ENCODE results near the gene DROSHA. TPM values are rescaled to one million over a fixed set of nuclear protein-coding genes. Genes with fewer than 3 reads are reported as not detected.
"Not testable (repeated sequence)": the region's sequence is repeated elsewhere in the genome, so short reads cannot be mapped to it uniquely, and the experiment has no call there.

The DROSHA gene
- total and polyA plus RNA-seq, 2 donors: 24.8 to 90.8 TPM

DNA sequence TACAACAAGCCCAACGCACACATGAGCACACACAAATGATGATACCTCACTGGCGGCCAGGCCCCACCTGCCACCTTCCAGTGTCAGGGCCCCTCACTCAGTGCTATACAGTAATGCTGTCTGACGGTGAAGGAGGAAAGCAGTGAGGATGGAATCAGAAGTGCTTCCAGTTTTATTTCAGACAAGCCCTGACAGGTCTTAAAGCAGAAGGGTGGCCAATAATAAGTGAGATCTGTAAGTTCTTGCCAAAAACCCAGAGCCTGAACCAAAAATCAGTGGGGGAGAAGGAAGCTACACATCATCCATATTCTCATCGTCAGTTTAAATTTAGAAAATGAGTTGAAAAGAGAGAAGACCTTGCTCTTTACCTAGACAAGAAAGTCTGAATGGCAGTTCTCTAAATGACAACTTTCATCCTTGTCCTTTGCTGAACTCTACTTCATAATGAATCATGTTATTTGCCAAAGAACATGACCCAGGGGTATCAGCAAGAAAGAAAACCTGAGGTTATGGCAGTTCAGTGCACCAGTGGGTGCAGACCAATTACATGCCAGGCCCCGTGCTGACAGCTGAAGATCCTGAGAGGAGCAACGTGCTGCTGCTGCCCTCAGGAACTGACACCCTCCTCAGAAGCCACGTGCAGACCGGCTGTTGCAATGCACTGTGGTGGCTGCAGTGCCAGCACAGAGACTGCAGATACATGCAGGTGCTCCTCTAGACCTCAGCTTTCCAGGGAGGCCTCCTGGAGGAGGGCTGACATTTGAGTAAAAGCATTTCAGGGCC is 118.7 kb downstream of the DROSHA start:
- H3K4me1 ChIP-seq (ENCODE audit: insufficient read depth): no peaks in the 10 kb centered on the region
- H3K4me3 ChIP-seq (ENCODE audit: low read depth, low read length): no peak overlapping the region
- WGBS: 80% methylated on average over 8 of the region's 8 CpGs
- DNase-seq (ENCODE audit: extremely low spot score): no peak
- peaks cover 4% of the 10 kb centered on the region for H3K36me3 ChIP-seq (ENCODE audit: insufficient read depth)
- H3K27ac ChIP-seq (ENCODE audit: low read depth): no peak overlapping the region

- WGBS: 27% methylated on average over 1 of the region's 1 CpG
- Histone ChIP-seq H3K36me3 (ENCODE audit: insufficient read depth) (peaks cover 5% of the 10 kb centered on the region), H3K27ac (ENCODE audit: low read depth) (no peak overlapping the region), H3K4me1 (ENCODE audit: insufficient read depth) (no peaks in the 10 kb centered on the region), H3K4me3 (ENCODE audit: low read depth, low read length) (no peak overlapping the region)
- no peak for DNase-seq (ENCODE audit: extremely low spot score)
These were observed 119.6 kb downstream of the DROSHA start for GRCh38 chr5:31412324-31412723.

DNA sequence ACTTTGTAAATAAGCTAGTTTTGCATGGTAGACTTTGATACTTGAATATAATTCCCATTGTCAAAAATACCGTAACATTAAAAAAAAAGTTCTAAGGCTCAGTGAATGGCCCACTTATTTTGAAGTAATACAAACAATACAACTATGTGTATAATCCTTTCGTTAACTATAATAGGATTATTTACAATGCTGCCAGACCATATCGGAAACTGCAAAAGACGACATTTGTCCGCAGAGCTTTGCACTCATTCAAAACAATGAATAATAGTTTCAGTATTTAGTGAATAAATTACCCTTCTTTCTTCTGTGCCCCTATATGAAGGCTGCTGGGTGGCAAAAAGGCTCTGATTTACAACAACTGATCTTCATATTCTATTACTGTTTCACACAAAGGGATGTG is 121.8 kb downstream of the DROSHA start:
- no peak overlapping the region for H3K27ac ChIP-seq (ENCODE audit: low read depth)
- peaks cover 3% of the 10 kb centered on the region for H3K36me3 ChIP-seq (ENCODE audit: insufficient read depth)
- no peak for DNase-seq (ENCODE audit: extremely low spot score)
- H3K4me1 ChIP-seq (ENCODE audit: insufficient read depth): no peaks in the 10 kb centered on the region
- 93% methylated on average over 5 of the region's 5 CpGs for WGBS
- no peak overlapping the region for H3K4me3 ChIP-seq (ENCODE audit: low read depth, low read length)

- Histone ChIP-seq H3K36me3 (ENCODE audit: insufficient read depth) (peaks cover 6% of the 10 kb centered on the region), H3K4me3 (ENCODE audit: low read depth, low read length) (no peak overlapping the region), H3K4me1 (ENCODE audit: insufficient read depth) (no peaks in the 10 kb centered on the region), H3K27ac (ENCODE audit: low read depth) (no peak overlapping the region)
- no peak for DNase-seq (ENCODE audit: extremely low spot score)
These were observed 123.1 kb downstream of the DROSHA start for GRCh38 chr5:31408814-31409213.

- DNase-seq (ENCODE audit: extremely low spot score): no peak
- H3K4me3 ChIP-seq (ENCODE audit: low read depth, low read length): no peak overlapping the region
- no peak overlapping the region for H3K27ac ChIP-seq (ENCODE audit: low read depth)
- H3K36me3 ChIP-seq (ENCODE audit: insufficient read depth): peaks cover 6% of the 10 kb centered on the region
- no peaks in the 10 kb centered on the region for H3K4me1 ChIP-seq (ENCODE audit: insufficient read depth)
- 84% methylated on average over 4 of the region's 4 CpGs for WGBS
These were observed 123.8 kb downstream of the DROSHA start for GRCh38 chr5:31407921-31408693.

GRCh38 chr5:31404325-31404724 is 127.6 kb downstream of the DROSHA start:
- H3K4me1 ChIP-seq (ENCODE audit: insufficient read depth): no peaks in the 10 kb centered on the region
- 75% methylated on average over 3 of the region's 3 CpGs for WGBS
- H3K36me3 ChIP-seq (ENCODE audit: insufficient read depth): peaks cover 8% of the 10 kb centered on the region
- DNase-seq (ENCODE audit: extremely low spot score): no peak
- H3K27ac ChIP-seq (ENCODE audit: low read depth): no peak overlapping the region
- H3K4me3 ChIP-seq (ENCODE audit: low read depth, low read length): no peak overlapping the region

- no peak for DNase-seq (ENCODE audit: extremely low spot score)
- Histone ChIP-seq H3K27ac (ENCODE audit: low read depth) (no peak overlapping the region), H3K36me3 (ENCODE audit: insufficient read depth) (peaks cover 5% of the 10 kb centered on the region), H3K4me3 (ENCODE audit: low read depth, low read length) (no peak overlapping the region), H3K4me1 (ENCODE audit: insufficient read depth) (no peaks in the 10 kb centered on the region)
- 87% methylated on average over 3 of the region's 3 CpGs for WGBS
These were observed 130.2 kb downstream of the DROSHA start for GRCh38 chr5:31401691-31402090.

DNA sequence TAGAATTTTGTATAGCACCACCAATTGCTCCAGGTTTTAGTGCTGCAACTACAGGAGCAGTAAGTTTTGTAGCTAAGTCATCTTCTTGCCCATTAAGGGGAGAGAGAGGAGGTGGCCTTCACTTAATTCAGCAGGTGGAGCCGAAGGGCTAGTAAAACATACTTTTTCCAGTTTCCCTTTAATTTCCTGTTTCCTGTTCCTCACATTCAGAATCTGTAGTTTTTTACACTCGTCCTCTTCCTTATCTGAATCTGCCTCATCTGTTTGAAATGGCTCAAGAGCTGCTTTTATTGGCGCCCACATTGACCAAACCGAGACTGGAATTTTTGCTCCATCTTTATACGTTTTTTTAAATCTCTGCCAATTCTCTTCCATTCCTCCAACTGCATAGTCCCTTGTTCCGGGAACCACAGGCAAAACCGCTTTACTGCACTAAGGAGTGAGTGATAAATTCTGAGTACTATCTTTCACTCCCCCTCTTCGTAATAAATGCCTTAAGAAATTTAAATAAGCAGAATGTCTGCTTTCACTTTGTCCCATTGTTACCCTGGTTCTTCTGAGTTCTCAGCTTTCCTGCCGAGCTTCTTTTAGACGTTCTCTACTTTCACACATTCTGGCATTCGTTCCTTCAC is 133.9 kb downstream of the DROSHA start:
- no peak for DNase-seq (ENCODE audit: extremely low spot score)
- Histone ChIP-seq H3K4me1 (ENCODE audit: insufficient read depth) (no peaks in the 10 kb centered on the region), H3K36me3 (ENCODE audit: insufficient read depth) (peaks cover 2% of the 10 kb centered on the region), H3K27ac (ENCODE audit: low read depth) (no peak overlapping the region), H3K4me3 (ENCODE audit: low read depth, low read length) (no peak overlapping the region)
- 51% methylated on average over 11 of the region's 11 CpGs for WGBS

DNA sequence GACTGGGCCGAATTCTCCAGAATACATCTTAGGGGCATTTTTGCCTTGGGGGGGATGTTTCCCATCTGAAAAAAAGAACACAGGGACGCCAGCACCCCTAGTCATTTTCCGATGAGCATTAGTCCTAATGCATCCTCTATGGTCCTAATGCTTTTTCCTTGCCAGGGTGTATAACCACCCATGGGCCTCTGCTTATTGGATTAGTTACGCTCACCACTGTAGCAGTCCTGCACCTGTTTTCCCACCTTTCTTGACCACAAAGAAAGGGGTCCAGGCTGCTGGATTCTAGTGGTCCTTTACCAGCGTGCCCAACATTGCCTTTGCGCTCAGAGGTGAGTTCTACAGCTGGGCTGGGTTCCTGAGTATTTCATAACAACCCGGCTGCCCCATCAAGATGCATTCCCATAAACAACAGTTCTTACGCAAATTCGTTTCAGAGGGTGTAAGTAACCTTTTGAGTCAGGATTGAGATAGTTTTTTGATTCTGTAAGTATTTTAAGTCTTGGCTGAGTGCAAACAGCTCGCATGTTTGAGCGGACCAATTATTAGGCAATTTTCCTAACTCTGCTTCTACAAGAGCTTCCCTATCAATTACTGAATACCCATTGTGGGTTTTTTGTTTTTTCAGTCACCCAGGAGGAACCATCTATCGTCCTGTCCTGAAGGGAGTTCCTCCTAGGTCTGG is 135.1 kb downstream of the DROSHA start:
- 87% methylated on average over 12 of the region's 12 CpGs for WGBS
- Histone ChIP-seq H3K27ac (ENCODE audit: low read depth) (no peak overlapping the region), H3K36me3 (ENCODE audit: insufficient read depth) (no peaks in the 10 kb centered on the region), H3K4me1 (ENCODE audit: insufficient read depth) (no peaks in the 10 kb centered on the region), H3K4me3 (ENCODE audit: low read depth, low read length) (no peak overlapping the region)
- DNase-seq (ENCODE audit: extremely low spot score): no peak

DNA sequence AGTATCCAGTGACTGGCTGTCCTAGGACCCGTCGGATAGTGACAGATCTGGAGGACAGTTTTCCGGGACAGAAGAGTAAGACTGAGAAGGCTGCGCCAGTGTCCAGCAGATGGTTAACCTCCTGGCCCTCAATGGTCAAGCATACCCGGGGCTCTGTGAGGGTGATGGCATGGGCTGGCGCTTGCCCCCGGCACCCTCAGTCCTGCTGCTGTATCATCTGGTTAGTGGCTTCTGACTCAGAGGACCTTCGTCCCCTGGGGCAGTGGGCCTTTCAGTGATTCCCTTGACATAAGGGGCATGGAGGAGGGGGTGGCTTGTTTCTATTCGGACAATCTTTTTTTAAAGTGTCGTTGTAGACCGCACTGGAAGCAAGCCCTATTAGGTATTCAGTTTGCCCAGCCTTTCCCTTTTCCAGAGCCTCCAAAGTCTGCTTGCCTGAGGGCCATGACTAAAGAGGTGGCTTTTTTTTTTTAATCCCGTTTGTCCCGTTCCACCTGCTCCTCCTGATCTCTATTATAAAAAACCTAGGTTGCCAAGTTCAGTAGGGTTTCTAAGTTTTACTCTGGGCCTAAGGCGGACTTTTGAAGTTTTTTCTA is 136.3 kb downstream of the DROSHA start:
- not testable (repeated sequence) for DNase-seq (ENCODE audit: extremely low spot score); H3K27ac ChIP-seq (ENCODE audit: low read depth); H3K36me3 ChIP-seq (ENCODE audit: insufficient read depth); H3K4me3 ChIP-seq (ENCODE audit: low read depth, low read length); H3K4me1 ChIP-seq (ENCODE audit: insufficient read depth)
- 93% methylated on average over 14 of the region's 14 CpGs for WGBS

GRCh38 chr5:31393126-31393525 is 138.8 kb downstream of the DROSHA start:
- H3K4me1 ChIP-seq (ENCODE audit: insufficient read depth): no peaks in the 10 kb centered on the region
- no peak overlapping the region for H3K4me3 ChIP-seq (ENCODE audit: low read depth, low read length)
- no peaks in the 10 kb centered on the region for H3K36me3 ChIP-seq (ENCODE audit: insufficient read depth)
- no peak for DNase-seq (ENCODE audit: extremely low spot score)
- WGBS: 94% methylated on average over 6 of the region's 6 CpGs
- no peak overlapping the region for H3K27ac ChIP-seq (ENCODE audit: low read depth)

DNA sequence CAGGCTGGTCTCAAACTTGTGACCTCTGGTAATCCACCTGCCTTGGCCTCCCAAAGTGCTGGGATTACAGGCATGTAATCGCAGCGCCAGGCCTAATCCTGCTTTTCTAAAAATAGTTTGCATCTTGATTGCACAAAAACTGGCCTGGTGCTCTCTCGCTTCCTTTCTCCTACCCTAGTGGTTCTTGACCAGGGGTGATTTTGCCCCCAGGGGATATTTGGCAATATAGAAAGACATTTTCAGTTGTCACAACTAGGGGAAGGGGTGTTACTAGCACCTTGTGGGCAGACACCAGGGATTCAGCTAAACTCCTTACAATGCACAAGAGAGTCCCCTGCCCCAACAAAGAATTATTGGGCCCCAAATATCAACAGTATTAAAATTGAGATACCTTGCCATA is 139.8 kb downstream of the DROSHA start:
- Histone ChIP-seq H3K4me1 (ENCODE audit: insufficient read depth) (no peaks in the 10 kb centered on the region), H3K4me3 (ENCODE audit: low read depth, low read length) (no peak overlapping the region), H3K36me3 (ENCODE audit: insufficient read depth) (no peaks in the 10 kb centered on the region), H3K27ac (ENCODE audit: low read depth) (no peak overlapping the region)
- 80% methylated on average over 3 of the region's 3 CpGs for WGBS
- no peak for DNase-seq (ENCODE audit: extremely low spot score)

GRCh38 chr5:31390256-31390655 is 141.6 kb downstream of the DROSHA start:
- WGBS: 92% methylated on average over 5 of the region's 5 CpGs
- Histone ChIP-seq H3K4me1 (ENCODE audit: insufficient read depth) (no peaks in the 10 kb centered on the region), H3K4me3 (ENCODE audit: low read depth, low read length) (no peak overlapping the region), H3K36me3 (ENCODE audit: insufficient read depth) (no peaks in the 10 kb centered on the region), H3K27ac (ENCODE audit: low read depth) (no peak overlapping the region)
- no peak for DNase-seq (ENCODE audit: extremely low spot score)

Measured in urinary bladder (tissue), 4 donors.